ENCODE data around the gene PRKAB1.

Gene PRKAB1

DNA sequence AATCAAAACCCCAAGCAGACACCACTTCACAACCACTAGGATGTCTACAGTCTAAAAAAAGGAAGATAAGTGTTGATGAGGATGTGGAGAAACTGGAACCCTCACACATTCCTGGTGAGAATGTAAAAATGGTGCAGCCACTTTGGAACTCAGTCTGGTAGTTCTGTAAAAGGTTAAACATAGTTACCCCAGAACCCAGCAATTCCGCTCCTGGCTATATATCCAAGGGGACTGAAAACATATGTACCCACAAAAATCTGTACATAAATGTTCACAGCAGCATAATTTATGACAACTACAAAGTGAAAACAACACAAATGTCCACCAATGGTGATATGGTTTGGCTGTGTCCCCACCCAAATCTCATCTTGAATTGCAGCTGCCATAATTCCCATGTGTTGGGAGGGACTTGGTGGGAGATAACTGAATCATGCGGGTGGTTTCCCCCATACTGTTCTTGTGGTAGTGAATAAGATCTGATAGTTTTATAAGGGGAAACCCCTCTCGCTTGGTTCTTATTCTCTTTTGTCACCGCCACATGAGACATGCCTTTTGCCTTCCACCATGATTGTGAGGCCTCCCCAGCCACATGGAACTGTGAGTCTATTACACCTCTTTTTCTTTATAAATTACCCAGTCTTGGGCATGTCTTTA, 46.8 kb downstream of the PRKAB1 start:
- no peak for DNase-seq

DNA sequence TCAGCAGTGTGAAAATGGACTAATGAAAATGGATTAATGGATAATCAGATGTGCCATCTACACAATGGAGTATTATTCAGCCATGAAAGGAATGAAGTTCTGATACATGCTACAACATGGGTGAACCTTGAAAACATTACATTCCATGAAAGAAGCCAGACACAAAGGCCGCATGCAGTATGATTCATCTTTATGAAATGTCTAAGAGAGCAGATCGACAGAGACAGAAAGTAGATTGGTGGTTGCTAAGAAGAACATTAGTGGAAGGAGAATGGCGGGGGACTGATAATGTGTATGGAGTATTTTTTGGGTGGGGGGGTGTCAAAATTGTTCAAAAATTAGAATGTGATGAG, 47.3 kb downstream of the PRKAB1 start:
- DNase-seq: no peak

DNA sequence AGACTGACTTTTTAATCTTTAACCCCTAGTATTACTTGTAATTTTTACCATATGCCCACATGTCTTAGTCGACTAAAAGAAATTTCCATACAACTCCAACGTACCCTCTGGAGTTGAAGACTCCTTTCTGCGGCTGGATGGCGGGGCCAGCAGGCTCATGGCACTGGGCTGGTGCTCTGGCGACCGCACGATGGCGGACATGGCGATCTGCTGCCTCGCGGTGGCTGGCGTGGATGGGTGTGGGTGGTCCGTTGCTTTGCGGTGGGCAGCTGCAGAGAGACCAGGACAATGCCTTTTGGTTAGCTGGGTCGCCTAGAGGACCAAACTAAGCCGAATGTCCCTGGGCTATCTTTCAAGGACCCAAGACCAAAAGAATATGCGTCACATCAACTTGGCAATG, 50.2 kb downstream of the PRKAB1 start:
- DNase-seq: no peak

DNA sequence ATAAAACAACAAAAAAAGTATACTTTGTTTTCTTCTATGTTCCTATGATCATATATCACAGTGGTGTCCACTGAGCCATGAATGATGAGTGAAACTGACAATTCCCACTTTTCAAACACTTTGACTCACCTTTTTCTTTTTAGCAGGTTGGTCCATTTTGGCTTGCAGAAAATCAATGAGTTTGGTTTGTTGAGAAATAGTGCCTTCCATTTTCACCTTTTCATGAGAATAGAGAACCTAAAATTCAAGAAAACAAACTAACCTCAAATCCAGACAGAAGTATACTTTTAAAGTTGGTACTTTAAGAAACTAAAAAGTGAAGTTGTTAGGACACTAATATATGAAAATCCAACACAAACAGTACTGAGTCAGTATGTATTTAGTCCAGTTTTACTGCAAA, 52.4 kb downstream of the PRKAB1 start:
- DNase-seq: no peak

DNA sequence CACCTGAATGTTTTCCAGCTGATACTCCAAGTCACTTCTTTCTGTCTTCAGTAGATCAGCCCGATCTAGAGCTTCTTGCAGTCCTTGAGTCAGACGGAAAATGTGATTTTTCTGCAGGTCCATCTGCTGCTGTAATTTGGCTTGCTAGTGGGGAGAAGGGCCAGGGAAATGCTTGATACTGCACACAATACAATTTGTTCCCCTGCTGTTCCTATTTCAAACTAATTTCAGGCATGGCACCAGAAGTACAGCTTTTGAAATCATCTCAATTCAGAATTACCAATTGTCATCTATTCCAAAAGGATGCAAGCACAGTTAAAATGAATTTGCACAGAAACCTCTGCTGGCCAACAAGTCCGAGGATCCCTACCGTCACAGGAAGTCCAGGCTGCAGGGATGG, 53.4 kb downstream of the PRKAB1 start:
- DNase-seq: no peak

DNA sequence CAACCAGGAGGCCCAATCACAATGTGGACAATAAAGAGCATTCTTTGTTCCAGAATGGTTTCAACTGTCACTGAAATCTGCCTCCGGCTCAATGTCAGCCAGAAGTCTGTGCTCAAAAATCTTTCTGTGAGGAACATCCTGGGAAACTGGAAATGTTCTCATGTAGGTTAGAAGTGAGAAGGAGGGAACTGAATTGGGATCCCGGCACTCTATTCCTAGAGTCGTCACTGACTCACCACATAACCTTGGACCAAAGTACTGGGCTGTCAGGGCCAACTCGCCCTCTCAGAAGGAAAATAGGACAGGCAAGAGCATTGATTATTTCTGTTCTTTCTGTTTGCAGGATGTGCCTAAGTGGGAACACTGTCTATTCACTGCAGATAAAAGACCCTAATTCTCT, 57.6 kb downstream of the PRKAB1 start:
- no peak for DNase-seq

DNA sequence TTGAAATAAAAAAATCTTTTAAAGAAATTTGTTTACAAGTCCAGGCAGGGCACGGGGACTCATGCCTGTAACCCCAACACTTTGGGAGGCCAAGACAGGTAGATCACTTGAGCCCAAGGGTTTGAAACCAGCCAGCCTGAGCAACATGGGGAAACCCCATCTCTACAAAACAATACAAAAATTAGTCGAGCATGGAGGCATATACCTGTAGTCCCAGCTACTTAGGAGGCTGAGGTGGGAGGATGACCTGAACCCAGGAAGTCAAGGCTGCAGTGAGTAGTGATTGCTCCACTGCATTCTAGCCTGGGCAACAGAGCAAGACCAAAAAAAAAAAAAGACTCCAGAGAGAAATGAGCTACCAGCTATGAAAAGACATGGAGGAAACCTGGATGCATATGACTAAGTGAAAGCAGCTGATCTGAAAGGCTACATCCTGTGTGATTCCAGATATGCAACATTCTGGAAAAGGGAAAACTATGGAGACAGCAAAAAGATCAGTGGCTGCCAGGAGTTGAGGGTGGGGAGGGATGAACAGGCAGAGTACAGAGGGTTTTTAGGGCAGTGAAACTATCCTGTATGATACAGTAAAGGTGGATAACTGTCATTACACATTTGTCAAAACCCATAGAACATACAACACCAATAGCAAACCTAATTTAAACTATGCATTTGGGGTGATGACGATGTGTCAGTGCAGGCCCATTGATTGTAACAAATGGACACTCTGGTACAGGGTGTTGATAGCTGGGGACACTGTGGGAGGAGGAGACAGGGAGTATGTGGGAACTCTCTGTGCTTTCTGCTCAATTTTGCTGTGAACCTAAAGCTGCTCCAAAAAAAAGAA, 59.9 kb downstream of the PRKAB1 start:
- DNase-seq: no peak

DNA sequence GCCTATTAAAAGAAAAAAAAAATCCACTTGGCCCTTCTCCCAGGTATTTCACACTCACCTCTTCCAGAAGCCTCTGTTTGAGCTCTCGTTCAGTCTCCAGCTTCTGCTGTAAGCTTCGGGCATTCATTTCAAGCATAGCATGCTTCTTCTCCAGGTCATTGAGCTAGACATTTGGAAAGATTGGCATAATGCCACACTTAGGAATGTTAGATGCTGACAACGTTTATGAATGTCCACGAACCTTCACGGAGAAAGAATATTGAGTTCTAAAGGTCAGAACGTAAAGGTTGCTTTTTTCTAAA, 60.5 kb downstream of the PRKAB1 start:
- DNase-seq: no peak

DNA sequence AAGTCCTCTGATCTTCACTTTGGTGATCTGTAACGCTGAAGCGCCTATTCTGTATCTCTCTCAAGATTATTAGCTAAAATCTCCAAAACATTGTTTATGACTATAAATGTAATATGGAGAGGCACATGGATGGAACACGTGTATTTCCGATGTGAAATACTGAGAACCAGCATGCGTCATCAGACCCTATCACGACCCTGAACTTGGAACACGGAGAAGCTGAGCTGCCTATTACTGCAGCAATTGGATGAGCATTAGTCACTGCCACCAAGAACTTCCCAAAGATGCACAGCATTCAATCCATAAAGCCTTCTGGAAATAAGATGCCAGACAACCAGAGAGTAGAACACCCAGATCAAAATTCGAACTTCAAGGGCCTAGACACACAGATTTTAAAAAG, 61.9 kb downstream of the PRKAB1 start:
- no peak for DNase-seq

DNA sequence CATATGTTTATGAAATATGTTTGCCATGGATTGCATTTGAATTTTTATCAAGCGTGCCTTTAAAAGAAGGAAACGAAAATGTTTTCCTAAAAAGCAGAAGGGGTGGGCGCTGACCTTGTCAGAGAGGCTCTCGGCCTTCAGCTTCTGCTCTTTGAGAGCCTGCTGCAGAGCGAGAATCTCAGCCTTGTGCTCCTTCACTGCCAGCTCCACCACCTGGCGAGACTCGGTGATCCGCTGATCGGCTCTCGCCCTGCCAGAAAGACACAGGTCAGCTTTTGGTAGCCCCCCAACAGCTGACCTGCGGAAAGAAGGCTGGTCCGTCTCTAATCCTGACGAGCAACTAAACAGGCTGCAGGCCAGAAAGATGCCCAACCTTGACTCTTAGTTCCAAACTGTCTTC, 62.4 kb downstream of the PRKAB1 start:
- DNase-seq: no peak
